HG03097 (cell line): ENCODE measurements around the gene LCA5.
"Not testable (repeated sequence)": the region's sequence is repeated elsewhere in the genome, so short reads cannot be mapped to it uniquely, and the experiment has no call there.

Source experiments
- ATAC-seq: cut with Tn5 transposase; IDR thresholded peaks from one replicate; pipeline ENCODE4 v1.9.1; 2021; ENCODE audit not compliant: unreplicated experiment, low FRiP score

Gene LCA5

GRCh38 chr6:79536954-79537747 lies at the start of gene LCA5:
LCA5 (minus strand) TSS chr6:79537430; CDS start chr6:79518894, 18,536 bp downstream.
- peak; percentile 100 for ATAC-seq

GRCh38 chr6:79586548-79586947 lies 49.3 kb upstream of the LCA5 start:
- ATAC-seq: no peak

- ATAC-seq: no peak
These were observed 47.1 kb upstream of the LCA5 start for GRCh38 chr6:79584332-79584731.

- not testable (repeated sequence) for ATAC-seq
These were observed 40.7 kb upstream of the LCA5 start for GRCh38 chr6:79577926-79578325.

- ATAC-seq: no peak
These were observed 37.5 kb upstream of the LCA5 start for GRCh38 chr6:79574630-79575225.

GRCh38 chr6:79574174-79574573 lies 36.9 kb upstream of the LCA5 start:
- no peak for ATAC-seq

GRCh38 chr6:79571030-79571367 lies 33.8 kb upstream of the LCA5 start:
- no peak for ATAC-seq

GRCh38 chr6:79570129-79571029 lies 33.1 kb upstream of the LCA5 start:
- ATAC-seq: no peak

GRCh38 chr6:79568996-79569395 lies 31.8 kb upstream of the LCA5 start:
- ATAC-seq: no peak

GRCh38 chr6:79564636-79565035 lies 27.4 kb upstream of the LCA5 start:
- no peak for ATAC-seq

- no peak for ATAC-seq
These were observed 22.5 kb upstream of the LCA5 start for GRCh38 chr6:79559706-79560105.

GRCh38 chr6:79557673-79558467 lies 20.6 kb upstream of the LCA5 start:
- no peak for ATAC-seq

- ATAC-seq: no peak
These were observed 17.1 kb upstream of the LCA5 start for GRCh38 chr6:79554305-79554704.

- ATAC-seq: no peak
These were observed 14.2 kb upstream of the LCA5 start for GRCh38 chr6:79551401-79551800.

- ATAC-seq: no peak
These were observed 11.1 kb upstream of the LCA5 start for GRCh38 chr6:79548304-79548703.

GRCh38 chr6:79546186-79546585 lies 9.0 kb upstream of the LCA5 start:
- no peak for ATAC-seq

GRCh38 chr6:79544939-79545450 lies 7.8 kb upstream of the LCA5 start:
- ATAC-seq: peak; percentile 80

GRCh38 chr6:79544299-79544927 lies 7.2 kb upstream of the LCA5 start:
- ATAC-seq: peak; percentile 66

GRCh38 chr6:79543886-79544285 lies 6.7 kb upstream of the LCA5 start:
- peak; percentile 4 for ATAC-seq

- no peak for ATAC-seq
These were observed 6.2 kb upstream of the LCA5 start for GRCh38 chr6:79543411-79543810.
